Retinal pigment epithelial cell (primary cell): ENCODE measurements around the gene PPARD.
"Not testable (repeated sequence)": the region's sequence is repeated elsewhere in the genome, so short reads cannot be mapped to it uniquely, and the experiment has no call there.

Experiments used
- DNase-seq: peaks from one replicate; pipeline ENCODE4 v3.0.0-alpha.2; 2010; ENCODE audit warnings: low read depth
- H3K4me3 ChIP-seq: 2 replicates; pipeline ENCODE4 v1.5.1; 2011; ENCODE audit warnings: mild to moderate bottlenecking, low read length, control low read depth, moderate library complexity
- CTCF ChIP-seq: conservative IDR thresholded peaks from 2 replicates; pipeline ENCODE4 v1.5.1; 2011; ENCODE audit warnings: low read depth, low read length, control low read depth, inconsistent platforms

Gene PPARD

GRCh38 chr6:35388772-35389352 is 46.5 kb downstream of the PPARD start:
- DNase-seq, result no peak
- TF ChIP-seq CTCF, result no peak

GRCh38 chr6:35389386-35389785 is 47.0 kb downstream of the PPARD start:
- not testable (repeated sequence) for DNase-seq

More at GRCh38 chr6:35388772-35389352, 46.5 kb downstream of the PPARD start:
- H3K4me3 ChIP-seq, result no peak overlapping the region

GRCh38 chr6:35391240-35391968 is 49.0 kb downstream of the PPARD start:
- no peak overlapping the region for H3K4me3 ChIP-seq
- peak; percentile 90 for DNase-seq

More at GRCh38 chr6:35389386-35389785, 47.0 kb downstream of the PPARD start:
- not testable (repeated sequence) for H3K4me3 ChIP-seq

GRCh38 chr6:35392111-35392702 is 49.8 kb downstream of the PPARD start:
- no peak for TF ChIP-seq CTCF
- no peak for DNase-seq
- no peak overlapping the region for H3K4me3 ChIP-seq

More at GRCh38 chr6:35391240-35391968, 49.0 kb downstream of the PPARD start:
- peak; percentile 36 for TF ChIP-seq CTCF

GRCh38 chr6:35392773-35393672 is 50.7 kb downstream of the PPARD start:
- DNase-seq, result no peak
- H3K4me3 ChIP-seq, result no peak overlapping the region
- no peak for TF ChIP-seq CTCF

- H3K4me3 ChIP-seq, result no peak overlapping the region
- DNase-seq, result no peak
- no peak for TF ChIP-seq CTCF
These were observed 54.6 kb downstream of the PPARD start for GRCh38 chr6:35396991-35397390.
